Activated CD8-positive, alpha-beta memory T cell treated with anti-CD3 and anti-CD28 coated beads, Interleukin-2, amount 50 U/mL, for 48 hours (primary cell): ENCODE measurements around the gene ZNF467.

Experiments
- DNase-seq: peaks from one replicate; pipeline ENCODE4 v3.0.0-alpha.2; 2020

ZNF467 gene

DNA sequence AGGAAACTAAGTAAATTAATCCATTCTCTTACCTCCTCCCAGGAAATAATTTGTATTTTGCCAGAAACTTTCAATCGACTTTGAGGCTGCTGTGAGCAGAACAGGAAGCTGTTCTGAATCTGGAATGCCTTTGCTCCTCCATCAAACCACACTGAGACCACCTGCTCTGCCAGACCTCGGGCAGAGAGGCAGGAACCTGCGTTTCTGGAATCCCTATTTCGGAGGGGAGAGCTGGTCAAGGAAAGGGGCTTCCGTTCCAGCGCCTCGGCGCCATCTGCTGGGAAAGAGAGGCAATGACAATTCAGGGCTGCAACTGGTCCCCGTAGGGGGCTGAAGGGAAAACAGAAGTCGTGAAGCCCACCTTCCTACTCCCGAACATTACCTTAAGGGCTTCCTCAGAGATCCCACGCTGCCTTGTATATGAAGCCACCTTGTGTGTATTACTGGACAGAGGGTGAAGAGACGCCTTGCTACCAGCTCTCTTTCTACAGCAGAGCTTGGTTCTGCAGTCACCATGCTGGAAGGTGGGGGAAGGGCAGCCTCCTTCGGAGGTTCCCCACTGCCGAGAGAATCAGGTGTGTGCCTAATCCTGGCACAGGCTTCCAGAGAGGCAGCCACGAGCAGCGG lies 31.2 kb downstream of the ZNF467 start:
- peak; percentile 87 for DNase-seq

DNA sequence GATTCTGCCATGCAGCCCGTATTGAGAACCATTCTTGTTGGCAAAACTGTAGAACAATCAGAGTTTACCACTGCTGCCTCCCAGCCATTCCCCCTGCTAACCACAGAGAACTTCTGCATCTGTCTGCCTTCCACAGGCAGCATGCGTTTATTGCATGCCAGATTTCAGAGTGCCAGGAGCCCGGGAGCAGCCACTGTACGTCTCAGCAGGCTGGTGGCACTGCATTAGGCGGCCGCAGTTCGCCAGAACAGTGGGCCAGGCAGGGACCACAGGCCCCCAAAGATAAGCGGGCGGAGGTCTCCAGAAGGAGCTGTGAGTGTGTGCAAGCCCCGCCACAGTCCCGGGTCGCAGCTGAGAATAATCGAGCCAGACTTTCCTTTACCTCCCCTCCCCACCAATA lies 31.8 kb downstream of the ZNF467 start:
- no peak for DNase-seq

DNA sequence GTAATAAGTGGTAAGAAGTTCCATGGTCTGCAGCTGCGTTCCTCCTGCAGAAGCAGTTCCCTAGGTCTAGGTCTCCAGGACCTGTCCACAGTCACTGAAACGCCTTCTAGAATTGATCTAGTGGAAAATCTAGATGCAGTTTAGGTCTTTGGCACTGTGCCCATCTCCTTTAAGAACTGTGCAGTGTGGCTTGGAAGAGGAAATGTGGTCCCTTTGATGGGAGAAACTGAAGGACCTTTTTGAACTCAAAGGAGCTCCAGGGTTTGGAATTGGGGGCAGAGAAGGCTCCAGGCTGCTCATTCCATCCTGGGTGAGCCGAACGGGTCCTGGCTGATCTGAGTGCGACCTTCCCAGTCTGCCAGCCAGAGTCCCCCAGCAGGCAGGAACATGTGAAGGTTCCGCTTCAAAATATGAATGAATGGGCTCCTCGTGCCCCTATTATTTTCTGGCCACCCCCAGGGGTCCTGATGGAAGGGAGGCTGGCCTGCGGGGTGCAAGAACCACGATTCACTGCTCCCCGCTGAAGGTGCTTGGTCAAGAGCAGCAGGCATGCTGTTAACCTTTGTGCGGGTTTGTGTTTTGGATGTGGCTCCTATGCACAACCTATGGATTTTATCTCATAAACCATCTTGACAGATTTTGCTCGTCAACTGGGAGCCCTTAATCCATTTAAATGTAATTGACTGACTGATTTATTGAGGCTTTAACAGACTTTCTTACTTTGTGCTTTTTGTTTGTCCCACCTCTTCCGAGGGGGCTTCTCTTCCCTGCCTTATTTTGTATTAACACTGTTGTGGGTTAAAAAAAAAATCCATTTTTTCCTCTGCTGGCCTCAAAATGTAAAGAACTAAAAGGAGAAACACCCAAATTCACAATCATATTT lies 36.7 kb downstream of the ZNF467 start:
- DNase-seq, result no peak

DNA sequence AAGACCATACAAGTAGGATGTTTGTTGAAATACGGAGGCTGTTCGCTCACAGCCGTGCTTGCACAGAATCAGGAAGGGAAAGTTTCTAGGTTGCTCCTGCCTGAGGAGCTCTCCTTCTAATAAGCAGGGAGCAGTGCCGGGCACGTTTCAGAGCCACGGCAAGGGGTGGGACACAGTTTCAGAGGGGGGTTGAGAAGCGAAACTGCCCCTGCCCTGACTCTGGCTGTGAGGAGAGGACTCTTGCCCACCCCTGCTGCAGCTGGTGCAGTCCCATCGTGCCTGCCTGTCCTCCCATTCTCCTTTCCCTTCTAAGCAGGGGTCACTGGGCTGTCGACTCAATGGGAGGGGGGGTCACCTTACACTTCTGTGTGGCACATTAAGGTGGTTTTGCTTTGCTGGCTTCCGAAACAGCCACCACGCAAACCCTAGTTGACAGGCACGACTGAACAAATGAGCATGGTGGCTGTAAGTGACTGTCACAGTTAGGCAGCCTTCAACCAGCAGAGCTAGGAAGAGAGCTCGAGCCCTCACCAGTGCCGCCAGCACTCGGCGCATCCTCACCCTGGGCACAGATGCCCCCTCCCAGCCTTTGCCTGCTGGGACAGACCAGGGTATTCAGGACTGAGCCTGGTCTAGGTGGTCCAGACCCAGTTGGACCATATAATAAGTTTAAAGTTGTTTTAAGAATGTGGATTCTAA lies 37.5 kb downstream of the ZNF467 start:
- no peak for DNase-seq

DNA sequence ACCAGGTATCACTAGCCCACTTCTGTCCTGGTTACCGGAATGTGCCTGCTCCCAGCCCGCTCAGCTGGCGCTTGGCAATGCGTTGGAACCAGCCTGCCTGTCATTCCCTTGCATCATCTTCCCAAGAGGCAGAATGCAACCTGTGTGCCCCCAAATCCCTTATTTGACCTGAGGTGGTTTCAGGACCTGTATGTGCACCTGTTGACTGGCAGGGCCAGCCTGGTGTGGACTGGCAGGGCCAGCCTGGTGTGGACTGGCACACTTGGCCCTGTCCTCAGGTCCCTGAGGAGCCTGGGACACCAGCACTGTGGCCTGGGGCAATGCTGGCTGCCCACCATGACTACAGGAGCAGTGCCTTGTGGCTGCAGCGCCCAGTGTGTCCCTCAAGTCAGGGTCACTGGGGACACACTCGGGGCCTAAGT lies 38.2 kb downstream of the ZNF467 start:
- no peak for DNase-seq

DNA sequence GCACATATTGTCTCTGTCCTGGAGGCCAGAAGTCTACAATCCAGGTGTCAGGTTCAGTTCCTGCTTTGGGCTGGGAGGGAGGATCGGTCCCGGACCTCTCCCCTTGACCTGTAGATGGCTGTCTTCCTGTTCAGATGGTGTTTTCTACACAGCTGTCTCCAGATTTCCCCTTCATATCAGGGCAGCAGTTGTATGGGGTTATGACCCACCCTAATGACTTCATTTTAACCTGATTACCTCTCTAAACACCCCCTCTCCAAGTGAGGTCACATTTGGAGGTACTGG lies 38.7 kb downstream of the ZNF467 start:
- no peak for DNase-seq

DNA sequence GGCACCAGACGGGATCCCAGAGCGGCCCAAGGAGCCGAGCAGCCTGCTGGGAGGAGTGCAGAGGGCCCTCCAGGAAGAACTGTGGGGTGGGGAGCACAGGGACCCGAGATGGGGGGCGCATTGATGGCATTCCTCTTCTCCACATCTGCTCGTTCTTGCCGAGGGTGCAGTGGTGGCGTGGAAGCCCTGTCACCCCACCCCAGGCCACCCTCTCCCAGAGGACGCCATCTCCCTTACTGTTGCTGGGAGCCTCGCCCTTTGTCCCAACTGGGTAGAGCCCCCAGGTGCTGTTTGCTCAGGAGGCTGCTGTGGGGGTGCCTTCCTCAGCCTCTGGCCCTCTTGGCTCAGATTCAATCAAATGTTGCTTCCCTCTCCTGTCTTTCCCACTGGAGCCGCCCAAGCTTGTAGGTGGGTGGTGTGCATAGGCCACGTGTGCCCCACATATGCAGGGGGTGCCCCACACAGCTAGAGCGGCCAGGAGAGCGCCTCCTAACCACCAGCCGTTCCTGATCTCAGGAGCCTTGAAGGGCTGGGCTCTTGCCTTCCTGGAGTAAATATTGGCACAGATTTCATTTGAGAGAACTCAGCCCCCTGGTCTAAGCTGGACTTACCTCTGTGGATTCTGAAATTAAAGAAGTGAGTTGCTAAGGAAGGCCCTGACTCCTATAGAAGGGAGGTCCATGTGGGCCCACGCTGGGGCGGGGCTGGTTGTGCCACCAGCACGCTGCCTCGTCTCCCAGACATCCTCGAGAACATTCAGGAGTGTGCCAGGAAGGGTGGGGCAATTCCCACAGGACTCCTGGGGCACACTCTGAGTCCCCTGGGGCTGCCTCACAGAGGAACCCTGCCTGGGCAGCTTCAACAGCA lies 39.2 kb downstream of the ZNF467 start:
- DNase-seq, result no peak

DNA sequence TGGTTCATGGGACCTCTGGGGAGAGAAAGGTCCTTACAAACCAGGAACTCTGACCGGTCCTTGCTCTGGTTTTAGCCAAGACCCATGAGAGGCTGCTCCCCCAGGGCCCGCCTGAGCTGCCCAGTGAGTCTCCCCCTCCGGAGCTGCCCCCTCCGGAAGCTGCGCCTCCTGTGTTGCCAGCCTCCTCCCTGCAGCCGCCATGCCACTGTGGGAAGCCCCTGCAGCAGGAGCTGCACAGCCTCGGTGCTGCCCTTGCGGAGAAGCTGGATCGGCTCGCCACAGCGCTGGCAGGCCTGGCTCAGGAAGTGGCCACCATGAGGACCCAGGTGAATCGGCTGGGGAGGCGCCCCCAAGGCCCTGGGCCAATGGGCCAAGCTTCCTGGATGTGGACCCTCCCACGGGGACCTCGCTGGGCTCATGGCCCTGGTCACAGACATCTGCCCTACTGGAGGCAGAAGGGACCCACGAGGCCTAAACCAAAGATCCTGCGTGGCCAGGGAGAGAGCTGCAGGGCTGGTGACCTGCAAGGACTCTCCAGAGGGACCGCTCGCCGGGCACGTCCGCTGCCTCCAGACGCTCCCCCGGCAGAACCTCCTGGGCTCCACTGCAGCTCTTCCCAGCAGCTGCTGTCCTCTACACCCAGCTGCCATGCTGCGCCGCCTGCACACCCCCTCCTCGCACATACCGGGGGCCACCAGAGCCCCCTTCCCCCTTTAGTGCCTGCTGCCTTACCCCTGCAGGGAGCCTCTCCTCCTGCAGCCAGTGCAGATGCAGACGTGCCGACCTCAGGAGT lies 40.1 kb downstream of the ZNF467 start:
- DNase-seq, result no peak

DNA sequence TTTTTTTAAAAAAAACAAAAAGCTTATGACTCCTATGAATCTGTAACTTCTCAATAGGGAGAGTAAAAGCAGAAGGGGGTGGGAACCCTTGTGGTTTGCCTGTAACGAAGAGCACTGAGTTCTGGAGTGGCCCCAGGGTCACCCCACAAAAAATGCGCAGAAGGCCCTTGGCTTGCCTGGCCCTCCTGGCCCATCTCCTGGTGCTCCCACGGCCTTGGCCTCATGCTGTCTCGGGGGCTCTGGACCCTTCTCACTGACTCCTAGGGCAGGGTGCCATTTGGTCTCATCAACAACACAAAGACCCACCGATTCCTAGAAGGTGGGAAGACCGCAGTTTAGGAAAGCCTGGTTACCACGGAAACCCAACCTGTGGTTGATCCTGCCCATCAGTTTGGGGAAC lies 40.8 kb downstream of the ZNF467 start:
- DNase-seq, result no peak

DNA sequence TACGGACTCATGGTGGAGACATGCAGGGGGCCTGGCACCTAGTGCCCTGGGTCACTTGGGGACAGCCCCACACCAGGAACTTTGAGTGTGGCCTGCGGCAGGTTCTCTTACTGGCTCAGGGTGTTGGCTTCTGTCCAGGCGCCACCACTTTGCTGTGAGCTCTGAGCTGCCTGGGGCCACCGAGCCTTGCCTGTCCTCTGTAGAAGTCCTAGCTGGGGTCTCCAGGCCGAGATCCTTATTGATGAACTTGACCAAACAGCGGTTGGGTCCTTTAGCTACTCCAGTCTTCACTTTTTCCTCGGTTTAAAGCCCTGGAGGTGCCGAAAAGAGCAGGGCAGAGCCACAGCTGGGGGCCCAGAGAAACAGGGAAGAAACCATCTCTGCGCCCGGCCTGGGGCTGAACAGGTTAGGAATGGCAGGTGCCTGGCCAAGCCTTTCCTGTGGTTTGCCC lies 41.3 kb downstream of the ZNF467 start:
- DNase-seq, result no peak

DNA sequence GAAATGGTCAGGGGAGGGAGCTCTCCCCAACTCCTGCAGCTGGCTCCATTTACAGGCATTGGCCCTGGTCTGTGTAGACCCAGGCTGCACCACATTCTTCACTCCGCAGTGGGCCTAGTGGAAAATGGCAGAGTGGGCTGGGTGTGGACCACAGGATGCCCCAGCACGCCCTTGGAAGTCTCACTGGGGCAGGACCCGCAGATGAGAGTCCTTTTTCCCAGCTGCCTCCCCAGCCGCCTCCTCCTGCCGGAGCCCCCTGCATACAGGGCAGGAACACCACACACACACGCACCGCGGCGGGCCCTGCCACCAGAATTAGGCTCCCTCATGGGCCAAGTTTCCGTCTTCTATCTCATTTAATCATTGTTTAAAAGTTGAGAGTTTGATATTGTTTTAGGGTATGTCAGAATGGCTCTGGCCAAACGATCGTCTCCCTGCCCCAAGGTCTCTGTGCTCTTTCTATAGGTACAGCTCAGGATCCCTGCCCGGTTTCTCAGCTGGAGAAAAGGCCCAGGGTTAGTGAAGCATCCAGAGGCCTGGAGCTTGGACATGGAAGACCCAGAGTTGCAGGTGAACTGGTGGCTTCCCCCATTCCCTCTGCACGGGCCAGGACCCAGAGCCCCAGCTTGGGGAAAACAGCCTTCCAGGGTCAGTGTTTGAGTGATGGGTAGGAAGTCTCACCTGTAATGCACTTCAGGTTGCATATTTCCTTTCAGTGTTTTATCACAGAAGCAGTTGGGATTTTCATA lies 42.0 kb downstream of the ZNF467 start:
- no peak for DNase-seq

DNA sequence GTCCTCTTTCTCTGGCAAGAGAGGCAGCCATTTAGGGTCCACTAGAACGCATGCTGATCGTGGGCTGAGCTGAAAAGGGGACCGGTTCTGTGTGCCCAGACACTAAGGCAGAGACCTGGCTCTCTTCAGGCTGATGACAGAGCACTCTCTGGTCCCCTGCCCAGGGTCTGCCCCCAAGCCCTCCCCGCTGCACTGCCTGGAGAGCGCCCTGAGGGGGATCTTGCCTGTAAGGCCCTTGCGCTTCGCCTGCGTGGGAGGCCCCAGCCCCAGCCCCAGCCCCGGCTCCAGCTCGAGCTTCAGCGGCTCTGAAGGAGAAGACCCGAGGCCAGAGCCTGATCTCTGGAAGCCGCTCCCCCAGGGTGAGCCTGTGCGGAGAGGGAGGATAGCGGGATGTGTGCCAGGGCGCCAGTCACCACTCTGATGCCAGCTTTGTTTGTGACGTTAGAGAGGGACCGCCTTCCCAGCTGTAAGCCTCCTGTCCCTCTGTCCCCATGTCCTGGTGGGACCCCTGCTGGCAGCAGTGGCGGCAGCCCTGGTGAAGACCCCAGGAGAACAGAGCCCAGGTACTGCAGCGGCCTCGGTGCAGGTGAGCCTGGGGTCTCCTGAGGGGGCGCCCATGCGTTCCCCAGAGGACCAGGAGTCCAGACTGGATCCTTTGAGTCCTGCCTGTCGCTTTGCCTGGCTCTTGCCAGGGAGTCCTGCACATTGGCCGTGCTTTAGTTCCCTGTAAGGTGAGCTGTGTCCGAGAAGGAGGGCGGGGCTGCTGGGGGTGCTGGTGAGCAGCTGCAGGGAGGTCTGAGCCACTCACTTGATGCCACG lies 43.2 kb downstream of the ZNF467 start:
- DNase-seq, result no peak

DNA sequence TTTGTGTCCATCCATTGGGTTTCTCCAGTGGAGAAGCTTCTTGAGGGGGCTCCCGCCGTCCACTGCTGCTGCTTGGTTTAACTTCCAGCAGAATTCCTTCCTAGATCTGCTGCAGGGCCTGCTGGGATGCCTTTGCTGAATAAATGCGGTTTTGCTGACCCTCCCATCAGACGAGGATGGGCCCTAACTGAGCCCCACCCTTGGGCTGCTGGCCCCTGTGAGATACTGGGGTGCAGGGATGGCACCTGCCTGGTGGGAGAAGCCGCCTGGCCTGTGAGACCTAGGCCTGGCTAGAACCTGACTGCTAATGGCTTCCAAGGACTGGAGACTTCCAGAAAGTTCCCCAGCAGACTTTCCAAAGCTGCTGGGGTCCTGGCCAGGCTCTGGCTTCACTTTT lies 43.8 kb downstream of the ZNF467 start:
- DNase-seq, result no peak

DNA sequence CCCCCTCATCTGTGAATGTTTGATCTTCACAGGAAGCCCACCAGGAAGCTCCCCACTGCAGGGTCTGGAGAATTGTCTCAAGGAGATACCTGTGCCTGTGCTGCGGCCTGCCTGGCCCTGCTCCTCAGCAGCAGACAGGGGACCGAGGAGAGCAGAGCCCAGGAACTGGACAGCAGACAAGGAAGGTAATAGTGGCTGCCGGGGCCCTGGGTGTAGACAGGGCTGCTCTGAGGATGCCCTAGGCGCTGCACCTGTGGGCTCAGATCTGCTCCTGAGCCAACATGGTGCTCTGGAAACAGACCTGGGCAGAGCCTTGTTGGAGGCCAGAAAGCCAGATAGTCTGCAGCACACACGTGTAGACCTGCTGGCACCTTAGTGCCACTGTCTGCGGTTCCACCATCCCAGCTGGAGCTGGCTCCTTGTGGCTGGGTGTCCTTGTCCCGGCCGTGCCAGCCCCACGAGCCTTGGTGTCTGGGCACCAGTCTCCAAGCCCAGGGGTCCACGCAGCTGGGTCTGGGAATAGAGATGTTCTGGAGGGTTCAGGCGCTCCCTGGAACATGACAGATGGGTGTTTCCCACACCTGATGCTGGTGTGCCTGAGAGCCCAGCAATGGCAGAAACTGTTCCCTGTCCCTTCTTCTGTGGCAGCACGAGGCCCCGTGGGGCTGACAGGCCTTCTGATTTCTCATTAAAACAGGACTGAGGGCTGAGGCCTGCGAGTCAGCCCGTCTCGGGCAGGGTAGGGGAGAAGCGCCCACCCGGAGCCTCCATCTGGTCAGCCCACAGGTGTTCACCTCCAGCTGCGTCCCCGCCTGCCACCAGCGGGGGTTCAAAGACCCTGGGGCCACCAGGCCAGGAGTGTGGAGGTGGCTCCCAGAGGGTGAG lies 44.7 kb downstream of the ZNF467 start:
- no peak for DNase-seq

DNA sequence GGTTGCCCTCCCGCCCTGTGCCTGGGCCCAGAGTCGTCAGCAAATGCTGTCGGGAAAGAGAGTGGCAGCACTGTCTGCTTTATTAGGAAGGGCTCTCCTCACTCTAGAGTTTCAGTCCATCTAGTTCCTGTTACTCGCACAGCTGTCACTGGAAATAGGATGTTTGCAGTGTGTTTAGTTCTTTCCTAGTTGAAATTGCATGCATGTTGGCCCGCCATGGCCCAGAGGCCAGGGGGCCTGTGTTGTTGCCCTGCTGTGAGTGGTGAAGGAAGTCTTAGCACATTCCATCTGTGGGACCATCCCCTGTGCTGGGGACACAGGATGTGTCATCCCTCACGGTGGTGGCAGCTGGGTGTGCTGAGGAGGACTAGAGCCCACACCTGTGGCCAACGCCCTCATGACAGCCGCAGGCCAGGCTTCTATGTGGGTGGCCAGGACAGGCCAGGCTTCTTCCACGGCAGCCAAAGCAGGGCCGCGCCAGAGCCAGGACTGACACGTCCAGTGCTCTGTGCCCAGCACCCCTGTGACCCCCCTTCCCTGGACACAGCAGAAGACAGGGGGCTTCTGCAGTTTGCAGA lies 45.4 kb downstream of the ZNF467 start:
- DNase-seq, result no peak

DNA sequence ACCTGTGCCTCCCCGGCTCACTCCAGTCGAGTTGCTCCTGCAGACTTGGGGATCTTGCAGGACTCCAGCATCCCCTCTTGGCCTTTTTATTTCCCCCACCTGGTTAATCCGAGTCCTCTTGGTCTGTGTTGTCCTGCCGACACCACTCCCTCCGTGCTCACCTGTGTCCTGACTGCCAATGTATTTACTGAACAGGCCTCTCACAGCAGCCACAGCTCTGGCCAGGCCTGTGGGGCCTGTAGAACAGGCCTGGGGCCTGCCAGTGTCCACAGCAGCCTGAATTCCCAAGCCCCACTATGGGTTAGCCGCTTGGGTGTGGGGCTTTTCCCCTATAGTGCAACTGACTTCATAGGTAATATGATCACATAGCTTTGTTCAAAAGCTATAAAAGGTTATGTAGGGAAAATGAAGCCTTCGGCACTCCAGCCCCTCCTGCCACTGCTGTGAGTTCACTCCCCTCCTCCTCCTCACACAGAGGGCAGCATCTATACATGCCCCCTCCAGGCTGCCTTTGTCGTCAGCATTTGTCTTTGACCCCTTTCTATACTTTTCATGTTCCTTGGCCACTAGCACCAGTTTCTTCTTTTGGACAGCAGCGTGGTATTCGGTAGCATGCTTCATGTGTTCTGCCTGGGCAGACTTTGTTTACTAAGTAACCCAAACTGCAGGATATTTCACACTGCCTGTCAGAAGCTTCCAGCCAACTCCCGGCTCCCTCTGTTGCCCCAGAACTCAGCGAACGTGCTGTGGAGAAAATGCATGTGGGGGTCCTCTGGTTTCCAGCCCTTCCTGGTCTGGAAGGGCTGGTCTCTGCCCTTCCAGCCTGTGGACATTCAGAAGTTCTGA lies 46.1 kb downstream of the ZNF467 start:
- DNase-seq, result no peak

DNA sequence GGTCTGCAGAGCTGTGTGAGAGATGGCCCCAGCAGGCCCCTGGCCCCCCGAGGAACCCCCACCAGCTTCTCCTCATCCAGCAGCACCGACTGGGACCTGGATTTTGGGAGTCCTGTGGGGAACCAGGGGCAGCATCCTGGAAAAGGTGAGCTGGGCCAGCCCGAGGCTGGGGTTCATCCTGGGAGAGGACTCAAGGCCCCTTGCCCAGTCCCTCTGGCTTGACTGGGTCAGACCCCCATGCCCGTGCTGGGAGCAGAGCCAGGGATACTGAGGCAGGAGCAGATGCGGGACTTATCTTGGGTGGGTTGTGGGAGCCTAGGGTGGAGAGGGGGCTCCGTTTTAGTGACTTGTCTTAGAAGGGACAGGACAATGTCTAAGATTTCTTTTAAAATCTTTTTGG lies 47.5 kb downstream of the ZNF467 start:
- DNase-seq, result no peak

DNA sequence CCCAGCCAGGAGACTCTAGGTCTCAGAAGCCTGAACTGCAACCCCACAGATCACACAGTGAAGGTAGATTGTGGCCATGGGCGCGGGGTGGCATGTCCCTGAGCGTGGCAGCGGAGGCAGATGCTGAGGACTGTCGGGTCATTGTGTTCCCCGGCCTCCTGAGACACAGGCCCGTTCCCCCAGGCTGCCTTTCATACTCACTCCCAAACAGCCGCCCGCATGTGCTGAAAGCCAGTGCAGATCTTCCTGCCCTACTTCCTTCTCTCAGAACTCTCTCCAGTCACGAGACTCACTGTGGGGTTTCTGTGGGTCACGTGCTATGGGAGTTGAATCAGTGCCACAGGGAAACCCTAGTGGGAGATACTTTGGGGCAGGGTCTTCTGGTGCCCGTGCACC lies 48.0 kb downstream of the ZNF467 start:
- no peak for DNase-seq
